Testis (tissue), 2 donors: Measurements from ENCODE around the gene NAT14.

Experiments used
- POLR2A ChIP-seq: fragments of 450-650 bp; IDR thresholded peaks from one replicate; pipeline ENCODE4 v1.6.1; 2017; ENCODE audit warnings: antibody characterized with exemption, mild to moderate bottlenecking, moderate library complexity
- TF ChIP-seq, protein P1 (sequence below), 3 experiments: fragments of 450-650 bp in 2 of 3; fragments of 200-600 bp in 1 of 3; sonication (generic) in 1 of 3; IDR thresholded peaks; one replicate each; pipeline ENCODE4 v1.5.1; 2016 to 2019; ENCODE audit warnings: antibody characterized with exemption in 3 of 3, mild to moderate bottlenecking in 2 of 3, moderate library complexity in 1 of 3

DNA sequence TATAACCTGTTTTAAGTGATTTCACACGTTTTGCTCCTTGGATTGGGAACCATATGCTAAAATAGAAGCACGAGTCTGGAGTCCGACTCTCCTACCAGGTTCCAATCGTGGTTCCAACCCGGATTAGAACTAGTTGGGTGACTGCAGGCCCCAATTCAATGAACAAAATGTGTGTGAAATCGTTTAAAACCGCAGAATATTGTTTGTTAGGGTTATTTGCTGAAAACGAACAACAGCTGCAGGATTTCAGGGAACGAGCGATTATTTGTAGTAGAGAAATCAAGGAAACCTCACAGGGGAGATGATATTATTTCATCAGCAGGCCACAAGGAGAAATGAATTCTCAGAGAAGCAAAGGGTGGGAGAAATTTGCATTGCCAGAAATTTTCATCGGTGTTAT, 20.0 kb downstream of the NAT14 start:
- no peak for TF ChIP-seq POLR2A
- TF ChIP-seq, protein P1, sequence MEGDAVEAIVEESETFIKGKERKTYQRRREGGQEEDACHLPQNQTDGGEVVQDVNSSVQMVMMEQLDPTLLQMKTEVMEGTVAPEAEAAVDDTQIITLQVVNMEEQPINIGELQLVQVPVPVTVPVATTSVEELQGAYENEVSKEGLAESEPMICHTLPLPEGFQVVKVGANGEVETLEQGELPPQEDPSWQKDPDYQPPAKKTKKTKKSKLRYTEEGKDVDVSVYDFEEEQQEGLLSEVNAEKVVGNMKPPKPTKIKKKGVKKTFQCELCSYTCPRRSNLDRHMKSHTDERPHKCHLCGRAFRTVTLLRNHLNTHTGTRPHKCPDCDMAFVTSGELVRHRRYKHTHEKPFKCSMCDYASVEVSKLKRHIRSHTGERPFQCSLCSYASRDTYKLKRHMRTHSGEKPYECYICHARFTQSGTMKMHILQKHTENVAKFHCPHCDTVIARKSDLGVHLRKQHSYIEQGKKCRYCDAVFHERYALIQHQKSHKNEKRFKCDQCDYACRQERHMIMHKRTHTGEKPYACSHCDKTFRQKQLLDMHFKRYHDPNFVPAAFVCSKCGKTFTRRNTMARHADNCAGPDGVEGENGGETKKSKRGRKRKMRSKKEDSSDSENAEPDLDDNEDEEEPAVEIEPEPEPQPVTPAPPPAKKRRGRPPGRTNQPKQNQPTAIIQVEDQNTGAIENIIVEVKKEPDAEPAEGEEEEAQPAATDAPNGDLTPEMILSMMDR (IDR thresholded peaks at IDR 0.05): no peak
